WTC11 (cell line): Measurements from ENCODE around the gene GALNT17. TPM values are rescaled to one million over a fixed set of nuclear protein-coding genes. Genes with fewer than 3 reads are reported as not detected.

ENCODE experiments used
- ATAC-seq: fragments of 200-7000 bp; cut with Tn5 transposase; 2 replicates; pipeline ENCODE4 v1.10.0; 2021; ENCODE audit warnings: mild to moderate bottlenecking, moderate library complexity
- CTCF ChIA-PET: fragments of 300-600 bp; sonication (Branson Sonifier 250); formaldehyde crosslinking; loops from one replicate; lab custom pipeline; 2021; ENCODE audit warnings: antibody characterized with exemption; lab: Charles Lee
- POLR2A ChIA-PET: fragments of 350-600 bp; sonication (Branson Sonifier 250); formaldehyde crosslinking; loops from one replicate; lab custom pipeline; 2021; ENCODE audit warnings: antibody characterized with exemption; lab: Charles Lee
- DNase-seq: peaks from one replicate; pipeline ENCODE4 v3.0.0; 2021; ENCODE audit warnings: low spot score
- H3K27ac Mint-ChIP-seq: 2 replicates; pipeline ENCODE4 v1.8.0; 2021; ENCODE audit warnings: mixed read lengths
- H3K27me3 Mint-ChIP-seq: 2 replicates; pipeline ENCODE4 v1.8.0; 2021; ENCODE audit warnings: low read depth, mild to moderate bottlenecking, moderate library complexity, mixed read lengths
- H3K36me3 Mint-ChIP-seq: 2 replicates; pipeline ENCODE4 v1.8.0; 2021; ENCODE audit warnings: mixed read lengths
- H3K4me1 Mint-ChIP-seq: 2 replicates; pipeline ENCODE4 v1.8.0; 2022; ENCODE audit warnings: mixed read lengths
- H3K4me3 Mint-ChIP-seq: 2 replicates; pipeline ENCODE4 v1.8.0; 2021; ENCODE audit warnings: mild to moderate bottlenecking, moderate library complexity, mixed read lengths
- H3K9me3 Mint-ChIP-seq: 2 replicates; pipeline ENCODE4 v1.8.0; 2021; ENCODE audit warnings: mixed read lengths
- CBFB ChIP-seq: sonication (generic); formaldehyde crosslinking; IDR thresholded peaks from 2 replicates; pipeline ENCODE4 v1.8.1; 2022; ENCODE audit warnings: mild to moderate bottlenecking, low read depth, missing genetic modification reagents
- CREB1 ChIP-seq: sonication (generic); formaldehyde crosslinking; IDR thresholded peaks from 2 replicates; pipeline ENCODE4 v1.8.0; 2023; ENCODE audit warnings: mild to moderate bottlenecking, missing genetic modification reagents
- EMX1 ChIP-seq: fragments of 250-450 bp; sonication (Bioruptor Pico); IDR thresholded peaks from 2 replicates; pipeline ENCODE4 v1.8.0; 2021; ENCODE audit warnings: mild to moderate bottlenecking
- ETV6 ChIP-seq: sonication (generic); formaldehyde crosslinking; IDR thresholded peaks from 2 replicates; pipeline ENCODE4 v1.8.1; 2022; ENCODE audit warnings: mild to moderate bottlenecking, missing genetic modification reagents
- FOXJ3 ChIP-seq: sonication (generic); formaldehyde crosslinking; IDR thresholded peaks from 2 replicates; pipeline ENCODE4 v1.9.0; 2021; ENCODE audit warnings: missing genetic modification reagents, mild to moderate bottlenecking, borderline replicate concordance
- GABPB1 ChIP-seq: sonication (generic); formaldehyde crosslinking; IDR thresholded peaks from 2 replicates; pipeline ENCODE4 v1.8.1; 2023; ENCODE audit warnings: mild to moderate bottlenecking, missing genetic modification reagents
- JAZF1 ChIP-seq: fragments of 250-450 bp; sonication (Bioruptor Pico); IDR thresholded peaks from 2 replicates; pipeline ENCODE4 v1.9.0; 2021; ENCODE audit warnings: moderate library complexity, mild to moderate bottlenecking, inconsistent platforms
- KAT7 ChIP-seq: sonication (generic); formaldehyde crosslinking; IDR thresholded peaks from 2 replicates; pipeline ENCODE4 v1.8.1; 2023; ENCODE audit warnings: missing genetic modification reagents, mild to moderate bottlenecking, borderline replicate concordance
- MXD4 ChIP-seq: fragments of 250-450 bp; sonication (Bioruptor Pico); IDR thresholded peaks from 2 replicates; pipeline ENCODE4 v1.8.0; 2021; ENCODE audit warnings: mild to moderate bottlenecking, moderate library complexity, borderline replicate concordance
- NR1H2 ChIP-seq: sonication (generic); formaldehyde crosslinking; IDR thresholded peaks from 2 replicates; pipeline ENCODE4 v1.9.0; 2021; ENCODE audit warnings: mild to moderate bottlenecking, moderate library complexity, missing genetic modification reagents
- NR3C1 ChIP-seq: sonication (generic); formaldehyde crosslinking; conservative IDR thresholded peaks from 2 replicates; pipeline ENCODE4 v1.8.1; 2023; ENCODE audit warnings: low read depth, mild to moderate bottlenecking, missing genetic modification reagents
- RORB ChIP-seq: fragments of 250-450 bp; sonication (Bioruptor Pico); IDR thresholded peaks from 2 replicates; pipeline ENCODE4 v1.9.0; 2021; ENCODE audit warnings: mild to moderate bottlenecking
- SMAD4 ChIP-seq: sonication (generic); formaldehyde crosslinking; IDR thresholded peaks from 2 replicates; pipeline ENCODE4 v1.8.0; 2022; ENCODE audit warnings: mild to moderate bottlenecking, missing genetic modification reagents
- SP1 ChIP-seq: sonication (generic); formaldehyde crosslinking; conservative IDR thresholded peaks from 2 replicates; pipeline ENCODE4 v1.8.1; 2022; ENCODE audit warnings: missing genetic modification reagents
- STAT6 ChIP-seq: sonication (generic); formaldehyde crosslinking; conservative IDR thresholded peaks from 2 replicates; pipeline ENCODE4 v1.8.1; 2023; ENCODE audit warnings: mild to moderate bottlenecking, low read depth, missing genetic modification reagents, moderate library complexity
- ZMAT4 ChIP-seq: fragments of 250-450 bp; sonication (Bioruptor Pico); IDR thresholded peaks from 2 replicates; pipeline ENCODE4 v1.9.0; 2021; ENCODE audit warnings: mild to moderate bottlenecking
- ZNF425 ChIP-seq: fragments of 250-450 bp; sonication (Bioruptor Pico); conservative IDR thresholded peaks from 2 replicates; pipeline ENCODE4 v1.9.0; 2021; ENCODE audit warnings: mild to moderate bottlenecking
- ZNF671 ChIP-seq: fragments of 250-450 bp; sonication (Bioruptor Pico); IDR thresholded peaks from 2 replicates; pipeline ENCODE4 v1.8.0; 2021; ENCODE audit warnings: mild to moderate bottlenecking
- total RNA-seq: library from RNA; stranded (reverse); gene quantifications from 3 replicates; pipeline ENCODE4 v1.2.3, GENCODE V29; 2021
- TF ChIP-seq, protein P1 (sequence below): sonication (generic); formaldehyde crosslinking; IDR thresholded peaks from 2 replicates; pipeline ENCODE4 v1.8.1; 2022; ENCODE audit warnings: low read depth, missing genetic modification reagents, borderline replicate concordance
- TF ChIP-seq, protein P2 (sequence below): sonication (generic); formaldehyde crosslinking; IDR thresholded peaks from 2 replicates; pipeline ENCODE4 v1.8.0; 2022; ENCODE audit warnings: missing genetic modification reagents

GALNT17 gene
- total RNA-seq, 1 experiment from 2014 or later = 61.1 TPM

- no peaks in the 10 kb centered on the region for H3K27me3 Mint-ChIP-seq
- ChIA-PET POLR2A (no interaction called here), CTCF (no interaction called here)
- H3K9me3 Mint-ChIP-seq = no peaks in the 10 kb centered on the region; the same call in 1 of the 2 replicates
- peaks cover 63% of the 10 kb centered on the region for H3K4me1 Mint-ChIP-seq
- no peak for TF ChIP-seq KAT7 (CRISPR knock-in tag)
- no peak for TF ChIP-seq STAT6
- TF ChIP-seq ZMAT4 (CRISPR knock-in tag) = no peak
- no peak for TF ChIP-seq NR3C1 (CRISPR knock-in tag)
- TF ChIP-seq, protein P1, sequence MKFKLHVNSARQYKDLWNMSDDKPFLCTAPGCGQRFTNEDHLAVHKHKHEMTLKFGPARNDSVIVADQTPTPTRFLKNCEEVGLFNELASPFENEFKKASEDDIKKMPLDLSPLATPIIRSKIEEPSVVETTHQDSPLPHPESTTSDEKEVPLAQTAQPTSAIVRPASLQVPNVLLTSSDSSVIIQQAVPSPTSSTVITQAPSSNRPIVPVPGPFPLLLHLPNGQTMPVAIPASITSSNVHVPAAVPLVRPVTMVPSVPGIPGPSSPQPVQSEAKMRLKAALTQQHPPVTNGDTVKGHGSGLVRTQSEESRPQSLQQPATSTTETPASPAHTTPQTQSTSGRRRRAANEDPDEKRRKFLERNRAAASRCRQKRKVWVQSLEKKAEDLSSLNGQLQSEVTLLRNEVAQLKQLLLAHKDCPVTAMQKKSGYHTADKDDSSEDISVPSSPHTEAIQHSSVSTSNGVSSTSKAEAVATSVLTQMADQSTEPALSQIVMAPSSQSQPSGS (CRISPR knock-in tag) = no peak
- no peak for TF ChIP-seq FOXJ3
- TF ChIP-seq GABPB1 (CRISPR knock-in tag) = no peak
- no peak for TF ChIP-seq RORB
- TF ChIP-seq NR1H2 = no peak
- TF ChIP-seq CREB1 (CRISPR knock-in tag) = no peak
- no peak for TF ChIP-seq ZNF671 (CRISPR knock-in tag)
- TF ChIP-seq, protein P2, sequence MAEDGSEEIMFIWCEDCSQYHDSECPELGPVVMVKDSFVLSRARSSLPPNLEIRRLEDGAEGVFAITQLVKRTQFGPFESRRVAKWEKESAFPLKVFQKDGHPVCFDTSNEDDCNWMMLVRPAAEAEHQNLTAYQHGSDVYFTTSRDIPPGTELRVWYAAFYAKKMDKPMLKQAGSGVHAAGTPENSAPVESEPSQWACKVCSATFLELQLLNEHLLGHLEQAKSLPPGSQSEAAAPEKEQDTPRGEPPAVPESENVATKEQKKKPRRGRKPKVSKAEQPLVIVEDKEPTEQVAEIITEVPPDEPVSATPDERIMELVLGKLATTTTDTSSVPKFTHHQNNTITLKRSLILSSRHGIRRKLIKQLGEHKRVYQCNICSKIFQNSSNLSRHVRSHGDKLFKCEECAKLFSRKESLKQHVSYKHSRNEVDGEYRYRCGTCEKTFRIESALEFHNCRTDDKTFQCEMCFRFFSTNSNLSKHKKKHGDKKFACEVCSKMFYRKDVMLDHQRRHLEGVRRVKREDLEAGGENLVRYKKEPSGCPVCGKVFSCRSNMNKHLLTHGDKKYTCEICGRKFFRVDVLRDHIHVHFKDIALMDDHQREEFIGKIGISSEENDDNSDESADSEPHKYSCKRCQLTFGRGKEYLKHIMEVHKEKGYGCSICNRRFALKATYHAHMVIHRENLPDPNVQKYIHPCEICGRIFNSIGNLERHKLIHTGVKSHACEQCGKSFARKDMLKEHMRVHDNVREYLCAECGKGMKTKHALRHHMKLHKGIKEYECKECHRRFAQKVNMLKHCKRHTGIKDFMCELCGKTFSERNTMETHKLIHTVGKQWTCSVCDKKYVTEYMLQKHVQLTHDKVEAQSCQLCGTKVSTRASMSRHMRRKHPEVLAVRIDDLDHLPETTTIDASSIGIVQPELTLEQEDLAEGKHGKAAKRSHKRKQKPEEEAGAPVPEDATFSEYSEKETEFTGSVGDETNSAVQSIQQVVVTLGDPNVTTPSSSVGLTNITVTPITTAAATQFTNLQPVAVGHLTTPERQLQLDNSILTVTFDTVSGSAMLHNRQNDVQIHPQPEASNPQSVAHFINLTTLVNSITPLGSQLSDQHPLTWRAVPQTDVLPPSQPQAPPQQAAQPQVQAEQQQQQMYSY (CRISPR knock-in tag) = no peak
- no peak for TF ChIP-seq EMX1 (CRISPR knock-in tag)
- TF ChIP-seq MXD4 = no peak
- TF ChIP-seq ZNF425 (CRISPR knock-in tag) = no peak
- TF ChIP-seq JAZF1 (CRISPR knock-in tag) = no peak
- TF ChIP-seq SMAD4 = no peak
- TF ChIP-seq SP1 = no peak
- TF ChIP-seq CBFB (CRISPR knock-in tag) = no peak
- no peak for TF ChIP-seq ETV6 (CRISPR knock-in tag)
- no peaks in the 10 kb centered on the region for H3K36me3 Mint-ChIP-seq
- ATAC-seq (no peak), DNase-seq (no peak)
- H3K27ac Mint-ChIP-seq = peak overlapping the region; percentile 50; the same call in 1 of the 2 replicates
- no peak overlapping the region for H3K4me3 Mint-ChIP-seq
These were observed 505.6 kb downstream of the GALNT17 start for GRCh38 chr7:71637578-71637977.
